Activated CD4-positive, alpha-beta T cell treated with anti-CD3 and anti-CD28 coated beads, Interleukin-2, amount 10 ng/mL, durations not matched to agents 24 days and 14 days (primary cell): ENCODE results near the gene TVP23C. TPM values are rescaled to one million over a fixed set of nuclear protein-coding genes. Genes with fewer than 3 reads are reported as not detected.

Experiments
- DNase-seq: peaks from one replicate; pipeline ENCODE4 v3.0.0; 2022
- H3K27ac Mint-ChIP-seq: one replicate; pipeline ENCODE4 v1.8.0; 2022; ENCODE audit warnings: mild to moderate bottlenecking, mixed read lengths
- H3K27me3 Mint-ChIP-seq: one replicate; pipeline ENCODE4 v1.8.0; 2022; ENCODE audit warnings: mixed read lengths
- H3K36me3 Mint-ChIP-seq: one replicate; pipeline ENCODE4 v1.8.0; 2022; ENCODE audit warnings: low read depth, mild to moderate bottlenecking, mixed read lengths
- H3K4me1 Mint-ChIP-seq: one replicate; pipeline ENCODE4 v1.8.0; 2021; ENCODE audit warnings: mixed read lengths
- H3K4me3 Mint-ChIP-seq: one replicate; pipeline ENCODE4 v1.8.0; 2022; ENCODE audit warnings: mild to moderate bottlenecking, moderate library complexity, mixed read lengths
- H3K9me3 Mint-ChIP-seq: one replicate; pipeline ENCODE4 v1.8.0; 2021; ENCODE audit warnings: mixed read lengths
- intact Hi-C: fragments of 100-400 bp; cut with micrococcal nuclease; formaldehyde crosslinking; loops from one replicate; pipeline ENCODE4 v1.15.1; 2023
- total RNA-seq: library from RNA; stranded (reverse); gene quantifications from 2 replicates; pipeline ENCODE4 v1.2.3, GENCODE V29; 2022

TVP23C gene
- total RNA-seq, 1 donor from 2014 or later, result 8.2 TPM

DNA sequence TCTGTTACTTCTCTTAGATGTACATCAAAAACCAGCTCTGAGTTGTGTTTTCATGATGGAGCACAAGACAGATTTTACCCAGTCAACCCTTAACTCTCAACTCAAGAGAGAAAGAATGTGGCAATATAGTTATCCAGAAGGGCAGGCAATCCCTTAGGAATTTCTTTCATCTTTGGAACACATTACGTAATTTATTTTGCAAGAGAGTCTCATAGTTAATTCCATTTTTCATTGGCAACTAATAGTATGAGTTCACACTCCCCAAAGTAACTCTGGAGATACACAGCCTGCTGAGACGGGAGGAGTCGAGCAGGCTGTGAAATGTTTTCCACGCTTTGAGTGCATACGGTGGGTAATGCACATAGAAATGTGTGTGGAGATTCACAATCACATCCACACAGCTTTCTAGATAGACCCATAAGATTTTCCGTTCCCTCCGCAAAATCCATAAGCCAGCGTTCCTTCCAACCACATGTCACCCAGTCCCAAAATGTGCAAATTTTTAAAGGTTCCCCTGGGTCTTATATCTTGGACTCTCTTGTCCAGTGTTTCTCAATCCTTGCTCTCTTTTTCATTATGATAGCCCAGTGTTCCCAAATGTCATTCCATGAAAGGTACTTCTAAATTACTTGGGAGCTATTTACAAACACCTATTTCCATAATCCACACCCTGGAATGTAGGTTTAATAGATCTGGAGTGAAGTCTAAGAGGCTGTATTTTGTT, 87.5 kb downstream of the TVP23C start:
- Mint-ChIP-seq H3K9me3 (no peaks in the 10 kb centered on the region), H3K27ac (no peak overlapping the region)

GRCh38 chr17:15472891-15473290, 90.4 kb downstream of the TVP23C start:
- intact Hi-C loops, result no loop called here
- Mint-ChIP-seq H3K9me3 (no peaks in the 10 kb centered on the region), H3K27me3 (no peaks in the 10 kb centered on the region), H3K27ac (no peak overlapping the region), H3K36me3 (peaks cover 1% of the 10 kb centered on the region), H3K4me1 (no peaks in the 10 kb centered on the region), H3K4me3 (no peak overlapping the region)
- no peak for DNase-seq

More for the DNA sequence above, 87.5 kb downstream of the TVP23C start:
- Mint-ChIP-seq H3K4me1 (peaks cover 2% of the 10 kb centered on the region), H3K36me3 (peaks cover 1% of the 10 kb centered on the region), H3K27me3 (no peaks in the 10 kb centered on the region), H3K4me3 (no peak overlapping the region)
- intact Hi-C loops, result no loop called here
- no peak for DNase-seq

DNA sequence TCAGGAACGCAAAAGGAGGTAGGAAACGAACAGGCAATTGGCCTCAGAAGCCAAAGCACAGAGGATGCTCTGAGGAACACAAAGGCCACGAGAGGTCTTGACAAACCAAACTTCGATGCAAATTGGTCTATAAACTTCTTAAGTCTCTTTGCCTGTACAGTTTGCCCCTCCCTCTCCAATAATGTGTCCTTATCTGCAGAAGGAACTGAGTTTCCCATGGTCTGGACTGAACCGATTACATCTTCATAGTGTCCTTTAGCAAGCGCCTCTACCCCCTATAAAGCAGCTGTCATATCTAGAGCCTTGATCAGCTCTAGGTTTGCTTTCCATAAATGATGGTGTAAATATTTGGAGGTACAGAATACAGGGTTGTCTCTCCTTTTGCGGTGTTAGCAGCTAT, 92.7 kb downstream of the TVP23C start:
- H3K4me3 Mint-ChIP-seq, result no peak overlapping the region

GRCh38 chr17:15469260-15469659, 94.0 kb downstream of the TVP23C start:
- intact Hi-C loops, result no loop called here
- H3K4me1 Mint-ChIP-seq, result no peaks in the 10 kb centered on the region
- no peak for DNase-seq

More for the DNA sequence above, 92.7 kb downstream of the TVP23C start:
- Mint-ChIP-seq H3K27me3 (no peaks in the 10 kb centered on the region), H3K27ac (no peak overlapping the region), H3K36me3 (peaks cover 1% of the 10 kb centered on the region), H3K9me3 (no peaks in the 10 kb centered on the region), H3K4me1 (no peaks in the 10 kb centered on the region)
- no peak for DNase-seq
- intact Hi-C loops, result no loop called here

GRCh38 chr17:15468126-15468525, 95.2 kb downstream of the TVP23C start:
- Mint-ChIP-seq H3K4me3 (no peak overlapping the region), H3K4me1 (no peaks in the 10 kb centered on the region), H3K27ac (no peak overlapping the region), H3K9me3 (no peaks in the 10 kb centered on the region), H3K36me3 (no peaks in the 10 kb centered on the region), H3K27me3 (no peaks in the 10 kb centered on the region)
- no peak for DNase-seq
- intact Hi-C loops, result no loop called here

More at GRCh38 chr17:15469260-15469659, 94.0 kb downstream of the TVP23C start:
- Mint-ChIP-seq H3K36me3 (no peaks in the 10 kb centered on the region), H3K27me3 (no peaks in the 10 kb centered on the region), H3K27ac (no peak overlapping the region), H3K9me3 (no peaks in the 10 kb centered on the region), H3K4me3 (no peak overlapping the region)

- no peak for DNase-seq
- Mint-ChIP-seq H3K27me3 (no peaks in the 10 kb centered on the region), H3K4me3 (no peak within 1 kb of the TSS)
Measured at GRCh38 chr17:15467592-15467991, 95.7 kb downstream of the TVP23C start, which contains the start of gene CDRT4. TSS of gene CDRT4 (minus strand) at chr17:15467621. CDS start at chr17:15440238, 27,383 bp downstream.

GRCh38 chr17:15466131-15466530, 97.2 kb downstream of the TVP23C start:
- Mint-ChIP-seq H3K4me3 (no peak overlapping the region), H3K36me3 (no peaks in the 10 kb centered on the region), H3K27ac (no peak overlapping the region), H3K4me1 (no peaks in the 10 kb centered on the region), H3K27me3 (no peaks in the 10 kb centered on the region), H3K9me3 (no peaks in the 10 kb centered on the region)
- DNase-seq, result no peak
- intact Hi-C loops, result no loop called here

More at GRCh38 chr17:15467592-15467991, 95.7 kb downstream of the TVP23C start, which contains the start of gene CDRT4:
- no peaks in the 10 kb centered on the region for H3K4me1 Mint-ChIP-seq
- H3K27ac Mint-ChIP-seq, result no peak within 1 kb of the TSS
- H3K9me3 Mint-ChIP-seq, result no peaks in the 10 kb centered on the region
- intact Hi-C loops, result no loop called here
- no peaks in the 10 kb centered on the region for H3K36me3 Mint-ChIP-seq

DNA sequence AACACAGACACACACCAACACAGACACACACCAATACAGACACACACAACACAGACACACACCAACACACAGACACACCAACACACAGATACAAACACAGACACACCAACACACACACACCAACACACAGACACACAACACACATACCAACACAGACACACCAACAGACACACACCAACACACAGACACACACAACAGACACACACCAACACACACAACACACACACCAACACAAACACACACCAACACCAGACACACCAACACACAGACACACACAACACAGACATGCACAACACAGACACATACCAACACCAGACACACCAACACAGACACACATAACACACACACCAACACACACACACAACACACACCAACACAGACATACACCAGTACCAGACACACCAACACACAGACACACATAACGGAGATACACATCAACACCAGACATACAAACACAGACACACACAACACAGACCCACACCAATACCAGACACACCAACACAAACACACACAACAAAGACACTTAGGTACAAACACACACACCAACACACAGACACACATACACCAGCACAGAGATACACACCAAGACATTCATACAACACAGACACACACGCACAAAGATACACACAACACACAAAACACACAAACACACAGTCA, 98.1 kb downstream of the TVP23C start:
- intact Hi-C loops, result no loop called here
- no peak for DNase-seq
- Mint-ChIP-seq H3K4me1 (no peaks in the 10 kb centered on the region), H3K27me3 (no peaks in the 10 kb centered on the region), H3K36me3 (no peaks in the 10 kb centered on the region), H3K27ac (no peak overlapping the region), H3K9me3 (no peaks in the 10 kb centered on the region), H3K4me3 (no peak overlapping the region)

DNA sequence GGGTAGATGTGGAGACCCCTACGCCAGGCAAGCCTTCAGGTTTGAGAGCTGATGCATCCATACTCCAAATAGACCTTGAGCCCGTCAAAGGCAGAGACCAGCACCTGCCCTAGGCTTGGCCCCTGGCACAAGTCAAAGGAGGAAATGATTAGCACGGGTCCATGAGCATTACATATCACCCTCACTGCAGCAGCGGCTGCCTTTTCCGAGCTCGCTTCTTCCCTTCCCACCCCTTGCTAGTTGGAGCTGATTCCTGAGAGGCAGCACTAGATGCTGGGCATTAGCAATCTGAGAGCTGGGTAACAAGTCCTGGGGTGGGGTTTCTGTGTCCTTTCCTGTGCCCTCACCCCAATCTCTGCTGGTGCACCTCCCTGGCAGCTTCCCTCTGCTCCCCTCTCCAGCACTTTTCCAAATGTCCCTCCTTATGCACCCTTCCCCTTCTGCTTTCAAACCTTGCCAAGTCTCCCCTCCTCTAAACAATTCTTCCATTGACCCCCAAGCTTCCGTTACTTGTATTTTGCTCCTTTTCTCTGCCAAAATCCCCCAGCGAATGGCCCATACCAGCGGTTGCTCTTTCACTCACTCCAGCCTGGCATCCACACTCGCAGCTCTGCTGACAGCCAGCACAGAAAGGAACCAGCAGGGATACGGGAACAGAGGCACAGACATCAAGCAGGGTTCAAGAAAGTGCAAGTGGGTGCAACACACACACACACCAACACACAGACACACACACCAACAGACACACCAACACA, 98.9 kb downstream of the TVP23C start:
- intact Hi-C loops, result no loop called here
- H3K4me3 Mint-ChIP-seq, result no peak overlapping the region
- H3K27ac Mint-ChIP-seq, result no peak overlapping the region
- no peaks in the 10 kb centered on the region for H3K27me3 Mint-ChIP-seq
- no peaks in the 10 kb centered on the region for H3K9me3 Mint-ChIP-seq
- peaks cover 4% of the 10 kb centered on the region for H3K36me3 Mint-ChIP-seq
- no peak for DNase-seq
- no peaks in the 10 kb centered on the region for H3K4me1 Mint-ChIP-seq

- Mint-ChIP-seq H3K4me3 (no peak overlapping the region), H3K36me3 (peaks cover 4% of the 10 kb centered on the region), H3K27me3 (no peaks in the 10 kb centered on the region), H3K4me1 (no peaks in the 10 kb centered on the region), H3K9me3 (no peaks in the 10 kb centered on the region), H3K27ac (no peak overlapping the region)
- intact Hi-C loops, result no loop called here
- DNase-seq, result no peak
Measured at GRCh38 chr17:15462976-15463772, 100.1 kb downstream of the TVP23C start.

DNA sequence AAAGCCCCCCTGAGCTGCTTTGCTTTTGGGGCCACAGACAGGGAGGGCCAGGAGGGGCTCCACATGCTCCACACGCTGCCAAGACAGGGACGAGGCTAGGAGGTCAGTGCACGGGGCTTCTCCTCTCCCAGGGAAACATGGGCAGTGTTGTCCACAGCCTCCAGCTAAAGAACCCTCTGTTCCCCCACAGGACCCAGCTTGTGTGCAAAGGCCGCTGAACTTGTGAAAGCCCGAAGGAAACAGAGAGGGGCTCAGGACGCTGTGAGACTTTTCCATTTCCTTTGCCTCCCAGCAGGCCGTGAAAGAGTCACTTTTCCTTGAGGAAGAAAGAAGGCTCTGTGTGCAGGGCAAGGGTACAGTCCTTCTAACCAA, 105.6 kb downstream of the TVP23C start:
- Mint-ChIP-seq H3K36me3 (peaks cover 10% of the 10 kb centered on the region), H3K27ac (no peak overlapping the region), H3K9me3 (peaks cover 5% of the 10 kb centered on the region), H3K4me1 (no peaks in the 10 kb centered on the region), H3K4me3 (no peak overlapping the region), H3K27me3 (no peaks in the 10 kb centered on the region)
- intact Hi-C loops, result no loop called here
- DNase-seq, result no peak

- intact Hi-C loops, result no loop called here
- Mint-ChIP-seq H3K36me3 (peaks cover 10% of the 10 kb centered on the region), H3K4me3 (no peak overlapping the region), H3K27ac (no peak overlapping the region), H3K27me3 (no peaks in the 10 kb centered on the region), H3K9me3 (peaks cover 5% of the 10 kb centered on the region), H3K4me1 (no peaks in the 10 kb centered on the region)
- no peak for DNase-seq
Measured at GRCh38 chr17:15456972-15457722, 106.1 kb downstream of the TVP23C start.

DNA sequence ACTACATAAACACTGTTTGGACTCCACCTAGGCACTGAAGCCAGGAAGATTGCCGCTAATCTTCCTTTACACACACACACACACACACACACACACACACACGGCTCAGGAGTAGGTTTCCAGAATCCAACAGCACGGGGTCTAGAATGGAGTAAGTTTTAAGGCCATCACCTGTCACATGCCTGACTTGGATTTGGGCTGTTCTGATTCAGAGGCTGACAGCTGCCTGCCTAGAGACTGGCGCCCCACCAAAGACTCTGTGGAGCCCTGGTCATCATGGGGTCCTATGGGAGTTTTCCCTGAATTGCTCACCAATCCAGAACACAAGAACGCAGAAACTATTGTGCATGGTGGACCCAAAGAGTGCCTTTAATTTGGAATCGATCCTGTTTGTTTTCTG, 106.8 kb downstream of the TVP23C start:
- Mint-ChIP-seq H3K27ac (no peak overlapping the region), H3K36me3 (peaks cover 10% of the 10 kb centered on the region), H3K9me3 (peaks cover 5% of the 10 kb centered on the region), H3K4me3 (no peak overlapping the region), H3K27me3 (no peaks in the 10 kb centered on the region), H3K4me1 (no peaks in the 10 kb centered on the region)
- intact Hi-C loops, result no loop called here
- no peak for DNase-seq
